ENCODE measurements around the gene POGZ.

- TF ChIP-seq EZH2 (IDR thresholded peaks at IDR 0.05; ENCODE audit: borderline replicate concordance, low read depth, low read length, severe bottlenecking) (no peak), CTCF (IDR thresholded peaks at IDR 0.05; ENCODE audit: borderline replicate concordance, extremely low read depth, low read length, poor library complexity, severe bottlenecking) (peak; percentile 2)
These were observed 94.3 kb downstream of the POGZ start for GRCh38 chr1:151364996-151365395.

All from DND-41 (cell line).